Gastrocnemius medialis (tissue), 4 donors: ENCODE results near the gene DAPK1. TPM values are rescaled to one million over a fixed set of nuclear protein-coding genes. Genes with fewer than 3 reads are reported as not detected.

Experiments used
- ATAC-seq, 2 donors: fragments of 150-250 bp; one replicate each; pipeline ENCODE4 v1.9.1; 2016
- DNase-seq, 2 donors: peaks; one replicate each; pipeline ENCODE4 v3.0.0-alpha.2; 2019
- H3K27ac ChIP-seq, 4 donors: fragments of 200-600 bp; sonication (generic); 1 replicate in 1 of 4; 2 replicates in 3 of 4; pipeline ENCODE4 v1.5.1; 2016 to 2018; ENCODE audit warnings: mild to moderate bottlenecking in 2 of 4, moderate library complexity in 1 of 4
- H3K27me3 ChIP-seq, 3 donors: fragments of 200-600 bp; sonication (generic) in 2 of 3; 1 replicate in 1 of 3; 2 replicates in 2 of 3; pipeline versions ENCODE4 v1.5.1 to v1.6.0; 2016 to 2019; ENCODE audit warnings: mild to moderate bottlenecking in 1 of 3, moderate library complexity in 1 of 3
- H3K36me3 ChIP-seq, 2 donors: fragments of 200-600 bp; sonication (generic) in 1 of 2; one replicate each; pipeline ENCODE4 v1.5.1; 2017 to 2018
- H3K4me1 ChIP-seq, 2 donors: fragments of 200-600 bp; sonication (generic) in 1 of 2; one replicate each; pipeline ENCODE4 v1.5.1; 2016 to 2017; ENCODE audit warnings: mild to moderate bottlenecking in 2 of 2
- H3K4me3 ChIP-seq, 4 donors: fragments of 200-600 bp; sonication (generic) in 3 of 4; 1 replicate in 1 of 4; 2 replicates in 3 of 4; pipeline ENCODE4 v1.5.1; 2016 to 2019; ENCODE audit warnings: mild to moderate bottlenecking in 2 of 4
- H3K9me3 ChIP-seq, 3 donors: fragments of 200-600 bp; sonication (generic) in 2 of 3; 1 replicate in 1 of 3; 2 replicates in 2 of 3; pipeline ENCODE4 v1.5.1; 2016 to 2019
- POLR2A ChIP-seq, 2 donors: fragments of 450-650 bp; IDR thresholded peaks; one replicate each; pipeline ENCODE4 v1.6.1; 2017; ENCODE audit warnings: antibody characterized with exemption in 2 of 2, mild to moderate bottlenecking in 2 of 2, moderate library complexity in 2 of 2
- in situ Hi-C, 4 donors: fragments of 200-750 bp; cut with MboI; loops; one replicate each; pipeline versions ENCODE4 v1.15.0 to v1.8.0; 2017; ENCODE audit warnings: low sequenced_read_pairs in 4 of 4
- intact Hi-C: fragments of 100-400 bp; cut with DNase I; formaldehyde crosslinking; loops from one replicate; pipeline ENCODE4 v1.15.1; 2023; ENCODE audit warnings: low total_unique reads
- total RNA-seq, 4 donors: library from RNA; depleted of rRNA; stranded (reverse); fragments of >200 nt; gene quantifications; one replicate each; pipeline versions ENCODE4 v1.1.0 to v1.2.3, GENCODE V29; 2016
- TF ChIP-seq, protein P1 (sequence below), 5 experiments: fragments of 450-650 bp in 3 of 5; fragments of 200-600 bp in 2 of 5; sonication (generic) in 2 of 5; IDR thresholded peaks in 4 of 5; conservative IDR thresholded peaks in 1 of 5; 1 replicate in 4 of 5; 2 replicates in 1 of 5; pipeline ENCODE4 v1.5.1; 2016 to 2019; ENCODE audit warnings: antibody characterized with exemption in 5 of 5, mild to moderate bottlenecking in 3 of 5, moderate library complexity in 3 of 5

Gene DAPK1
- total RNA-seq, 4 donors from 2014 or later: 1.2 to 4.3 (median 2.7) TPM

DNA sequence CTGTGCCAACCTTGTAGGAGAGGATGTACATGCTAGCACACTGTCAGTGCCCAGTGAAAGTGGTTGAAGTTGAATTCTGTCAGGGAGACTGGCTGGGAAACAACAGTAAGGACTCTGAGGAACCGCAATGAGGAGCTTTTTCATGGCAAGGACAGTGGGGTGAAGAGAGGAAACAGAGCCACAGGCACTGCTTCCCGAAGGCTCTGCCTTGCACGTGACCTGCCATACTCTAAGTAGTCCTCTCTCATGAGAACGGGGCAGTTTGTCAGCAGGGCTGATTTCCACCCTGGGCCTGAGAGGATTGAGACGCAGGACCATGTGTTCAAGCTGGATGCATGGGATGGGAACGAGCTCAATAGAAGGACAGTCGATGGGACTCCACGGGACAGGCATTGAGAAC, 121.7 kb downstream of the DAPK1 start:
- H3K36me3 ChIP-seq: no peaks in the 10 kb centered on the region
- in situ Hi-C loops (no loop called here), intact Hi-C loops (no loop called here)
- DNase-seq (no peak), ATAC-seq (no peak)
- H3K4me1 ChIP-seq: no peaks in the 10 kb centered on the region
- H3K9me3 ChIP-seq: no peaks in the 10 kb centered on the region
- no peaks in the 10 kb centered on the region for H3K27me3 ChIP-seq
- H3K4me3 ChIP-seq: no peak overlapping the region
- TF ChIP-seq, protein P1, sequence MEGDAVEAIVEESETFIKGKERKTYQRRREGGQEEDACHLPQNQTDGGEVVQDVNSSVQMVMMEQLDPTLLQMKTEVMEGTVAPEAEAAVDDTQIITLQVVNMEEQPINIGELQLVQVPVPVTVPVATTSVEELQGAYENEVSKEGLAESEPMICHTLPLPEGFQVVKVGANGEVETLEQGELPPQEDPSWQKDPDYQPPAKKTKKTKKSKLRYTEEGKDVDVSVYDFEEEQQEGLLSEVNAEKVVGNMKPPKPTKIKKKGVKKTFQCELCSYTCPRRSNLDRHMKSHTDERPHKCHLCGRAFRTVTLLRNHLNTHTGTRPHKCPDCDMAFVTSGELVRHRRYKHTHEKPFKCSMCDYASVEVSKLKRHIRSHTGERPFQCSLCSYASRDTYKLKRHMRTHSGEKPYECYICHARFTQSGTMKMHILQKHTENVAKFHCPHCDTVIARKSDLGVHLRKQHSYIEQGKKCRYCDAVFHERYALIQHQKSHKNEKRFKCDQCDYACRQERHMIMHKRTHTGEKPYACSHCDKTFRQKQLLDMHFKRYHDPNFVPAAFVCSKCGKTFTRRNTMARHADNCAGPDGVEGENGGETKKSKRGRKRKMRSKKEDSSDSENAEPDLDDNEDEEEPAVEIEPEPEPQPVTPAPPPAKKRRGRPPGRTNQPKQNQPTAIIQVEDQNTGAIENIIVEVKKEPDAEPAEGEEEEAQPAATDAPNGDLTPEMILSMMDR (IDR thresholded peaks at IDR 0.05 in 4 of 5, conservative IDR thresholded peaks at IDR 0.05 in 1 of 5): no peak
- TF ChIP-seq POLR2A (IDR thresholded peaks at IDR 0.05): no peak
- no peak overlapping the region for H3K27ac ChIP-seq

DNA sequence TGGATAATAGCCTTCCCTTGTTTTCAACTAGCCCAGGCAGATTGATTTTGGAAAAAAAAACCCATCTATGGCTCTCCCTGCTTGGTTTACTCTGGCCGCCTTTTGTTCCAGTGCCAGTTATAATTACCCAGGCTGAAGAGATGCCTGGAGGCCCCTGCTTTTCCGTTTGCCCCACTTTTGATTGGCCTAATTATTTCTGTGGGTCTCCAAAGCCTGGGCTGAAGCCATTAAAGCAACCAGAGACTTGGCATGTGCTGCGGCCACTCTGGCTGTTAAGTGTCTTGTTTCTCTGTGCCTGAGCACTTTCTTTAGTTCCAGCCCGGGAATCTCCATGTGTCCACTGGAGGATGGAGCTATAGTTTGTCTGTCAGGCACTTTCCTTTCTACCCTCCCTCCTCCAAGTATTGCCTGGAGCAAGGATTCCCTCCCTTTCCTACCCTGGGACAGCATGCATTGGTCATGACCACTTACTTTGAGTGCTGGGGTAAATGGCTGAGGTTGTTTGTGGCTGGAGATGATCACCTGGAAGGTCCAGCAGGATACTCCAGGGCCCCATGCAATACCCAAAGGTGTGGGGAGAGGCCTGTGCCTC, 123.2 kb downstream of the DAPK1 start:
- Histone ChIP-seq H3K36me3 (no peaks in the 10 kb centered on the region), H3K27me3 (no peaks in the 10 kb centered on the region), H3K4me1 (no peaks in the 10 kb centered on the region), H3K9me3 (no peaks in the 10 kb centered on the region), H3K27ac (no peak overlapping the region), H3K4me3 (no peak overlapping the region)
- no peak for TF ChIP-seq POLR2A (IDR thresholded peaks at IDR 0.05)
- TF ChIP-seq, protein P1 (IDR thresholded peaks at IDR 0.05 in 4 of 5, conservative IDR thresholded peaks at IDR 0.05 in 1 of 5): no peak
- in situ Hi-C loops (no loop called here), intact Hi-C loops (no loop called here)
- ATAC-seq (no peak), DNase-seq (no peak)

DNA sequence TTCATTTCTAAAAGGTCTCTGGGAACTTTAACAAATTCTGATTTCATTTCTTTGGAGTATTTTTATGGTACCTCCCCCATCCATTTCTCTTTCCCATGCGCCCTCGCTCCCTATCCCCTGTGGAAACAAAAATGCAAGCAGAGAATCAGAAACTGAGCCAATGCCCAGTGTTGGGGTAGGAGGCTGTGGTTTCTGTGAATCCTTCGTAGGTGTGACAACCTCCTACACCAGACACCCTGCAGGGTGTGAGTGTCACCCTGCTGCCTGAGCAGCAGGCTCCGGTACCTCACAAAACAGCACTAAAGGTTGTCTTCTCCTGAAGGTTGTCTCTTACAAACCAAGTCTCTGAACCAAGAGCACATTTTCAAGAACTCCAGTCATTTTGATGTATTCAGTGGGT, 124.4 kb downstream of the DAPK1 start:
- Histone ChIP-seq H3K9me3 (no peaks in the 10 kb centered on the region), H3K4me3 (no peak overlapping the region), H3K27me3 (no peaks in the 10 kb centered on the region), H3K27ac (no peak overlapping the region), H3K36me3 (no peaks in the 10 kb centered on the region), H3K4me1 (no peaks in the 10 kb centered on the region)
- in situ Hi-C loops (no loop called here), intact Hi-C loops (no loop called here)
- ATAC-seq (no peak), DNase-seq (no peak)
- no peak for TF ChIP-seq POLR2A (IDR thresholded peaks at IDR 0.05)
- TF ChIP-seq, protein P1 (IDR thresholded peaks at IDR 0.05 in 4 of 5, conservative IDR thresholded peaks at IDR 0.05 in 1 of 5): no peak

DNA sequence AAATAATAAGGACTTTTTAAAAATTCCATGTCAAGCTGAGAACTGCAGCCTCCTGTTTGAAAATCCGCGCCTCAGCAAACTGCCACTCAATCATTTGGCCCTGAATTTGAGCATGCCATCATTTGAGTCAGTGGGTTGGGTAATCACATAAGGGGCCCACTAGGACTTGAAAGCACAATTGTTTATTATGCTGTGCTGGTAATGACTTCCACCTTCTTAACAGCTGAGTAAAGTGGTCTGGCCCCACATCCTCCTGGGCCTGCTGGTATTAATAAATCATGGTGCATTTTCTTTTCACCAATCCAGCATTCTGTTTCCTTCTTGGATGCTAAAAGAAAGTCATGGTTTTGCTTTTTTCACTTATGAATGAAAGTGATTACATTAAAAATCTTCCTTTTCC, 125.3 kb downstream of the DAPK1 start:
- no peak for TF ChIP-seq POLR2A (IDR thresholded peaks at IDR 0.05)
- TF ChIP-seq, protein P1 (IDR thresholded peaks at IDR 0.05 in 4 of 5, conservative IDR thresholded peaks at IDR 0.05 in 1 of 5): no peak
- no peak overlapping the region for H3K27ac ChIP-seq
- no peaks in the 10 kb centered on the region for H3K9me3 ChIP-seq
- H3K36me3 ChIP-seq: no peaks in the 10 kb centered on the region
- DNase-seq: no peak
- in situ Hi-C loops (no loop called here), intact Hi-C loops (no loop called here)
- H3K4me1 ChIP-seq: no peaks in the 10 kb centered on the region
- no peaks in the 10 kb centered on the region for H3K27me3 ChIP-seq
- no peak for ATAC-seq
- no peak overlapping the region for H3K4me3 ChIP-seq

DNA sequence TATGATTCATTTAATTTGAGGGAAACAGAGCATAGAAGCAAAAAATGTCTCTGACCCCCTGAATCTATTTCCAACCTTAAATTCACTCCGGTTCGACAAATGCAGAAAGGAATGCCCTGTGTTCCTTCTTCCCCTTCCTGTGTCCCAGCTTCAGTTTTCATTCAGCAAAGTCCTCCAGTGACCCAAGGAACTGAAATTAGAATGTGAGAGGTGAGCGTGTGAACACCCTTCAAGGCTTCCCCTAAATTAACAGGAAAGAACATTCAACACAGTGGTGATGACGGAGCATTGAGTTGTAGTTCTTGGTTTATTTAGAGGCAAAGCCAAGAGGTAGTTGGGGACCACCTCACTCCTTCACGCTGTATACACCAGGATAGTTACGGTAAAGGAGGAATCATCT, 130.7 kb downstream of the DAPK1 start:
- DNase-seq (no peak), ATAC-seq (no peak)
- no peak overlapping the region for H3K4me3 ChIP-seq
- H3K4me1 ChIP-seq: no peaks in the 10 kb centered on the region
- intact Hi-C loops (no loop called here), in situ Hi-C loops (no loop called here)
- H3K27ac ChIP-seq: no peak overlapping the region
- H3K27me3 ChIP-seq: no peaks in the 10 kb centered on the region
- TF ChIP-seq POLR2A (IDR thresholded peaks at IDR 0.05): no peak
- TF ChIP-seq, protein P1 (IDR thresholded peaks at IDR 0.05 in 4 of 5, conservative IDR thresholded peaks at IDR 0.05 in 1 of 5): no peak
- H3K9me3 ChIP-seq: no peaks in the 10 kb centered on the region
- H3K36me3 ChIP-seq: no peaks in the 10 kb centered on the region
